NCI-H128 (cell line): ENCODE measurements around the gene ERMP1.

ENCODE experiments used
- DNase-seq: peaks from one replicate; lab custom pipeline; 2025; ENCODE audit not compliant: unreplicated experiment; lab: John Stamatoyannopoulos, UW

The ERMP1 gene

GRCh38 chr9:5854063-5854790 lies 21.3 kb upstream of the ERMP1 start:
- no peak for DNase-seq

- no peak for DNase-seq
Observed at GRCh38 chr9:5853617-5854016, 20.7 kb upstream of the ERMP1 start.

GRCh38 chr9:5852987-5853386 lies 20.1 kb upstream of the ERMP1 start:
- no peak for DNase-seq

GRCh38 chr9:5851445-5851844 lies 18.5 kb upstream of the ERMP1 start:
- DNase-seq: no peak

GRCh38 chr9:5850724-5851122 lies 17.8 kb upstream of the ERMP1 start:
- no peak for DNase-seq

GRCh38 chr9:5848372-5848882 lies 15.5 kb upstream of the ERMP1 start:
- no peak for DNase-seq

GRCh38 chr9:5846501-5846921 lies 13.6 kb upstream of the ERMP1 start:
- no peak for DNase-seq

GRCh38 chr9:5846096-5846495 lies 13.2 kb upstream of the ERMP1 start:
- DNase-seq: no peak

- DNase-seq: no peak
Observed at GRCh38 chr9:5845157-5845531, 12.2 kb upstream of the ERMP1 start.

GRCh38 chr9:5843794-5844471 lies 11.0 kb upstream of the ERMP1 start:
- DNase-seq: peak; percentile 3

- no peak for DNase-seq
Observed at GRCh38 chr9:5842929-5843793, 10.2 kb upstream of the ERMP1 start.

GRCh38 chr9:5841771-5842573 lies 9.1 kb upstream of the ERMP1 start:
- no peak for DNase-seq

GRCh38 chr9:5840788-5841187 lies 7.9 kb upstream of the ERMP1 start:
- no peak for DNase-seq

GRCh38 chr9:5839572-5839902 lies 6.6 kb upstream of the ERMP1 start:
- no peak for DNase-seq

GRCh38 chr9:5838884-5839571 lies 6.1 kb upstream of the ERMP1 start:
- DNase-seq: no peak

GRCh38 chr9:5835808-5836207 lies 2.9 kb upstream of the ERMP1 start:
- no peak for DNase-seq

GRCh38 chr9:5834214-5834613 lies 1.3 kb upstream of the ERMP1 start:
- no peak for DNase-seq

GRCh38 chr9:5832071-5832537 lies 813 bp downstream of the ERMP1 start:
- no peak for DNase-seq

GRCh38 chr9:5825895-5826622 lies 6.9 kb downstream of the ERMP1 start:
- no peak for DNase-seq

- no peak for DNase-seq
Observed at GRCh38 chr9:5825223-5825622, 7.7 kb downstream of the ERMP1 start.
